HCT116 (cell line): ENCODE results near the gene BAIAP2L2. TPM values are rescaled to one million over a fixed set of nuclear protein-coding genes. Genes with fewer than 3 reads are reported as not detected.

Experiments
- ATAC-seq: fragments of 200-7000 bp; cut with Tn5 transposase; 2 replicates; pipeline ENCODE4 v1.9.1; 2020; ENCODE audit warnings: mild to moderate bottlenecking, moderate library complexity
- BruUV-seq: library from RNA; stranded (reverse); fragments of 400-500 nt; replicated peaks from 2 replicates; lab custom pipeline; 2021; lab: Mats Ljungman, UMichigan
- CTCF ChIA-PET: fragments of 300-600 bp; sonication (Branson Sonifier 250); formaldehyde crosslinking; loops from one replicate; lab custom pipeline; 2021; ENCODE audit warnings: antibody characterized with exemption; lab: Charles Lee
- POLR2A ChIA-PET: fragments of 300-600, 350-600 bp; sonication (Branson Sonifier 250); formaldehyde crosslinking; loops from one replicate; lab custom pipeline; 2021; ENCODE audit warnings: antibody characterized with exemption; lab: Charles Lee
- RAD21 ChIA-PET, 2 experiments: fragments of 300-600 bp; sonication (Branson Sonifier 250); formaldehyde crosslinking; loops; one replicate each; lab custom pipeline; 2023; ENCODE audit warnings: low total read pairs in 2 of 2; ENCODE audit not compliant: uncharacterized antibody in 2 of 2, unreplicated experiment in 2 of 2, low non-redundant PET in 1 of 2; lab: Charles Lee
- DNase-seq: peaks from one replicate; pipeline ENCODE4 v3.0.0-alpha.2; 2010; ENCODE audit warnings: low read depth, low spot score
- H2AFZ ChIP-seq: fragments of 200-600 bp; shearing (Covaris generic), sonication (generic); 2 replicates; pipeline ENCODE4 v1.6.1; 2017; ENCODE audit warnings: low read depth, mixed run types, mixed read lengths, antibody characterized with exemption, low read length; ENCODE audit not compliant: poor library complexity, severe bottlenecking
- H3K27ac ChIP-seq: 2 replicates; pipeline ENCODE4 v1.5.1; 2012; ENCODE audit warnings: low read depth, low read length
- H3K27me3 ChIP-seq: fragments of 200-600 bp; sonication (generic); 2 replicates; pipeline ENCODE4 v1.6.1; 2016; ENCODE audit warnings: mixed run types, low read length, mixed read lengths; ENCODE audit not compliant: insufficient read depth
- H3K36me3 ChIP-seq, 2 experiments: fragments of 200-500 bp in 1 of 2; fragments of 200-600 bp in 1 of 2; sonication (Bioruptor generic) in 1 of 2; sonication (generic) in 1 of 2; 2 replicates each; pipeline versions ENCODE4 v1.5.1 to v1.6.1; 2014 to 2016; ENCODE audit warnings: low read length in 2 of 2, inconsistent platforms in 1 of 2, mixed read lengths in 1 of 2, mixed run types in 1 of 2; ENCODE audit not compliant: insufficient read depth in 2 of 2, control insufficient read depth in 1 of 2
- H3K4me1 ChIP-seq, 2 experiments: fragments of 200-600 bp in 1 of 2; sonication (generic) in 1 of 2; 2 replicates each; pipeline versions ENCODE4 v1.5.1 to v1.6.1; 2012 to 2017; ENCODE audit warnings: low read length in 2 of 2, inconsistent platforms in 1 of 2, mild to moderate bottlenecking in 1 of 2, mixed read lengths in 1 of 2, mixed run types in 1 of 2, moderate library complexity in 1 of 2; ENCODE audit not compliant: insufficient read depth in 2 of 2, control insufficient read depth in 1 of 2
- H3K4me2 ChIP-seq: fragments of 200-600 bp; sonication (generic); 2 replicates; pipeline ENCODE4 v1.6.1; 2017; ENCODE audit warnings: mixed run types, low read length, mixed read lengths
- H3K4me3 ChIP-seq, 2 experiments: fragments of 200-600 bp in 1 of 2; sonication (generic) in 1 of 2; replicated peaks in 1 of 2; 2 replicates each; pipeline ENCODE4 v1.5.1; 2011 to 2016; ENCODE audit warnings: low read length in 2 of 2, control low read depth in 1 of 2, low read depth in 1 of 2, mild to moderate bottlenecking in 1 of 2, mixed read lengths in 1 of 2, mixed run types in 1 of 2
- H3K79me2 ChIP-seq: fragments of 200-600 bp; sonication (generic); 2 replicates; pipeline ENCODE4 v1.6.1; 2017; ENCODE audit warnings: mild to moderate bottlenecking, mixed run types, low read length, moderate library complexity, mixed read lengths; ENCODE audit not compliant: insufficient read depth
- H3K9ac ChIP-seq: fragments of 200-600 bp; sonication (generic); 2 replicates; pipeline ENCODE4 v1.6.1; 2016; ENCODE audit warnings: low read length, mixed read lengths
- H3K9me2 ChIP-seq: fragments of 200-600 bp; sonication (generic), shearing (Covaris generic); 2 replicates; pipeline ENCODE4 v1.6.1; 2017; ENCODE audit warnings: mixed run types, mild to moderate bottlenecking, moderate library complexity; ENCODE audit not compliant: insufficient read depth
- H3K9me3 ChIP-seq, 2 experiments: fragments of 200-500 bp in 1 of 2; fragments of 200-600 bp in 1 of 2; sonication (Bioruptor generic) in 1 of 2; sonication (generic) in 1 of 2; 2 replicates each; pipeline ENCODE4 v1.6.1; 2014 to 2017; ENCODE audit warnings: low read length in 2 of 2, mixed read lengths in 2 of 2, inconsistent platforms in 1 of 2, low read depth in 1 of 2, mild to moderate bottlenecking in 1 of 2, mixed run types in 1 of 2, moderate library complexity in 1 of 2; ENCODE audit not compliant: control insufficient read depth in 1 of 2, insufficient read depth in 1 of 2
- H4K20me1 ChIP-seq: fragments of 200-600 bp; sonication (generic), shearing (Covaris generic); 2 replicates; pipeline ENCODE4 v1.6.1; 2017; ENCODE audit warnings: mixed run types, mild to moderate bottlenecking, moderate library complexity; ENCODE audit not compliant: insufficient read depth
- JUND ChIP-seq: IDR thresholded peaks from 2 replicates; pipeline ENCODE4 v1.6.1; 2012
- POLR2A ChIP-seq: IDR thresholded peaks from 2 replicates; pipeline ENCODE4 v1.7.0; 2011; ENCODE audit warnings: borderline replicate concordance; ENCODE audit not compliant: insufficient read depth, insufficient read length; ENCODE audit errors: extremely low read depth
- POLR2AphosphoS5 ChIP-seq: IDR thresholded peaks from 2 replicates; pipeline ENCODE4 v1.6.1; 2011; ENCODE audit warnings: mild to moderate bottlenecking, low read depth, low read length, moderate library complexity
- intact Hi-C: fragments of 100-400 bp; cut with micrococcal nuclease; formaldehyde crosslinking; loops from 2 replicates; pipeline ENCODE4 v1.10.0; 2022
- total RNA-seq: library from RNA; stranded (reverse); gene quantifications from one replicate; pipeline ENCODE4 v1.2.1, GENCODE V29; 2021; ENCODE audit not compliant: unreplicated experiment
- TF ChIP-seq, protein P1 (sequence below): IDR thresholded peaks from 2 replicates; pipeline ENCODE4 v1.6.1; 2012
- TF ChIP-seq, protein P2 (sequence below): IDR thresholded peaks from 2 replicates; pipeline ENCODE4 v1.6.1; 2011; ENCODE audit warnings: mild to moderate bottlenecking, low read length, moderate library complexity; ENCODE audit not compliant: insufficient replicate concordance; ENCODE audit errors: extremely low read depth
- TF ChIP-seq, protein P3 (sequence below): IDR thresholded peaks from 2 replicates; pipeline ENCODE4 v1.6.1; 2012; ENCODE audit warnings: low read depth

The BAIAP2L2 gene
- total RNA-seq, 1 experiment from 2014 or later: 1.0 TPM

DNA sequence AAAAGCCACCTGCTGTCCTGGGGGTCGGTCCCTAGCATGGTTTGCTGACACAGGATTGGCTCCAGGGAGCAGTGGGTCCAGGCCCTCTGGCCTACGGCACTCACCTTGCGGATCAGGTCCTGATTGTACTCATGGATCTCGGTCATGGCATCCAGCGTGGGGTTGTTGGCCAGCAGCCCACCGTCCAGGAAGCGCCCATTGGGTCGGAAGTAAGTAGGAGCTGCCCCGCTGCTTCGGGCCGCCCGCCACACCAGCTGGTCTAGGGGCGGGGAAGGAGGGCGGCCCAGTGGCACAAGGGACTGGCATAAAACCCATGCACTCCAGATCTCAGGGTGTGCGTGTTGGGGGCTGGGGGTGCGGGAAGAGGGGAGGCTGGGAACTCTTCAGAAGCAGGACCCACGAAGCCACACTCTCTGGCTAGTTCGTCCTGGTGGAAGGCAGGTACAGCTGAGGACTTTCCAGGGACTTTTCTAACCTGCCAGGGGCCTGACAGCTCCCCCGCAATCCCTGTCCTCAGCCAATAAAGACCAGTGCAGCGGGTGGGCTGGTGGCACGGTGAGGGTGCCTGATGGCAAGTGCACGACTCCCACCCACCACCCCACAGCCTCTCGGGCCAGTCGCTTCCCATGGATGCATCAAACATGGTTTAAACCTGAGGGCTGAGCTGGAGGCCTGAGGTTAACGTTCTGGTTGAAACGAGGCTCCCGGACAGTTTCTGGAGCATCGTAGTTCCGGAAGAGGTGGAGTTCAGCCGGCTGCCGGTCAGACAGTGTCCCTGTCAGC, 5.1 kb upstream of the BAIAP2L2 start:
- ChIA-PET CTCF (interaction anchor here (1.1 to 1.7 kb wide), 3 partner anchors 28 to 113 kb away, joined by 4 to 12 read pairs (median 9); no protein-coding TSS in a partner anchor), POLR2A (no interaction called here), RAD21 (no interaction called here)
- H3K4me3 ChIP-seq: no peak overlapping the region
- H2AFZ ChIP-seq: no peak overlapping the region
- TF ChIP-seq, protein P1, sequence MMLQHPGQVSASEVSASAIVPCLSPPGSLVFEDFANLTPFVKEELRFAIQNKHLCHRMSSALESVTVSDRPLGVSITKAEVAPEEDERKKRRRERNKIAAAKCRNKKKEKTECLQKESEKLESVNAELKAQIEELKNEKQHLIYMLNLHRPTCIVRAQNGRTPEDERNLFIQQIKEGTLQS: no peak
- TF ChIP-seq, protein P2, sequence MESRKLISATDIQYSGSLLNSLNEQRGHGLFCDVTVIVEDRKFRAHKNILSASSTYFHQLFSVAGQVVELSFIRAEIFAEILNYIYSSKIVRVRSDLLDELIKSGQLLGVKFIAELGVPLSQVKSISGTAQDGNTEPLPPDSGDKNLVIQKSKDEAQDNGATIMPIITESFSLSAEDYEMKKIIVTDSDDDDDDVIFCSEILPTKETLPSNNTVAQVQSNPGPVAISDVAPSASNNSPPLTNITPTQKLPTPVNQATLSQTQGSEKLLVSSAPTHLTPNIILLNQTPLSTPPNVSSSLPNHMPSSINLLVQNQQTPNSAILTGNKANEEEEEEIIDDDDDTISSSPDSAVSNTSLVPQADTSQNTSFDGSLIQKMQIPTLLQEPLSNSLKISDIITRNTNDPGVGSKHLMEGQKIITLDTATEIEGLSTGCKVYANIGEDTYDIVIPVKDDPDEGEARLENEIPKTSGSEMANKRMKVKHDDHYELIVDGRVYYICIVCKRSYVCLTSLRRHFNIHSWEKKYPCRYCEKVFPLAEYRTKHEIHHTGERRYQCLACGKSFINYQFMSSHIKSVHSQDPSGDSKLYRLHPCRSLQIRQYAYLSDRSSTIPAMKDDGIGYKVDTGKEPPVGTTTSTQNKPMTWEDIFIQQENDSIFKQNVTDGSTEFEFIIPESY: no peak
- TF ChIP-seq, protein P3, sequence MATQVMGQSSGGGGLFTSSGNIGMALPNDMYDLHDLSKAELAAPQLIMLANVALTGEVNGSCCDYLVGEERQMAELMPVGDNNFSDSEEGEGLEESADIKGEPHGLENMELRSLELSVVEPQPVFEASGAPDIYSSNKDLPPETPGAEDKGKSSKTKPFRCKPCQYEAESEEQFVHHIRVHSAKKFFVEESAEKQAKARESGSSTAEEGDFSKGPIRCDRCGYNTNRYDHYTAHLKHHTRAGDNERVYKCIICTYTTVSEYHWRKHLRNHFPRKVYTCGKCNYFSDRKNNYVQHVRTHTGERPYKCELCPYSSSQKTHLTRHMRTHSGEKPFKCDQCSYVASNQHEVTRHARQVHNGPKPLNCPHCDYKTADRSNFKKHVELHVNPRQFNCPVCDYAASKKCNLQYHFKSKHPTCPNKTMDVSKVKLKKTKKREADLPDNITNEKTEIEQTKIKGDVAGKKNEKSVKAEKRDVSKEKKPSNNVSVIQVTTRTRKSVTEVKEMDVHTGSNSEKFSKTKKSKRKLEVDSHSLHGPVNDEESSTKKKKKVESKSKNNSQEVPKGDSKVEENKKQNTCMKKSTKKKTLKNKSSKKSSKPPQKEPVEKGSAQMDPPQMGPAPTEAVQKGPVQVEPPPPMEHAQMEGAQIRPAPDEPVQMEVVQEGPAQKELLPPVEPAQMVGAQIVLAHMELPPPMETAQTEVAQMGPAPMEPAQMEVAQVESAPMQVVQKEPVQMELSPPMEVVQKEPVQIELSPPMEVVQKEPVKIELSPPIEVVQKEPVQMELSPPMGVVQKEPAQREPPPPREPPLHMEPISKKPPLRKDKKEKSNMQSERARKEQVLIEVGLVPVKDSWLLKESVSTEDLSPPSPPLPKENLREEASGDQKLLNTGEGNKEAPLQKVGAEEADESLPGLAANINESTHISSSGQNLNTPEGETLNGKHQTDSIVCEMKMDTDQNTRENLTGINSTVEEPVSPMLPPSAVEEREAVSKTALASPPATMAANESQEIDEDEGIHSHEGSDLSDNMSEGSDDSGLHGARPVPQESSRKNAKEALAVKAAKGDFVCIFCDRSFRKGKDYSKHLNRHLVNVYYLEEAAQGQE: no peak
- TF ChIP-seq POLR2AphosphoS5 (no peak), JUND (no peak), POLR2A (no peak)
- no peak overlapping the region for H3K27ac ChIP-seq
- H3K4me1 ChIP-seq: peaks cover 15 to 17% of the 10 kb centered on the region in 2 experiments
- no peak overlapping the region for H3K4me2 ChIP-seq
- no peaks in the 10 kb centered on the region for H4K20me1 ChIP-seq
- BruUV-seq: no TSS peak
- H3K9me3 ChIP-seq: no peaks in the 10 kb centered on the region
- no peak overlapping the region for H3K9ac ChIP-seq
- H3K9me2 ChIP-seq: no peaks in the 10 kb centered on the region
- DNase-seq: no peak
- H3K79me2 ChIP-seq: no peaks in the 10 kb centered on the region
- intact Hi-C loops: loop anchor here (10.0 kb wide), 1 partner anchor 109 kb away; no protein-coding TSS in a partner anchor
- no peaks in the 10 kb centered on the region for H3K27me3 ChIP-seq
- ATAC-seq: no peak
- H3K36me3 ChIP-seq: no peaks in the 10 kb centered on the region
